Measurements from ENCODE around the gene RAB18. TPM values are rescaled to one million over a fixed set of nuclear protein-coding genes. Genes with fewer than 3 reads are reported as not detected.
"Not testable (repeated sequence)": the region's sequence is repeated elsewhere in the genome, so short reads cannot be mapped to it uniquely, and the experiment has no call there.

RAB18 gene
- polyA plus RNA-seq, 1 experiment, result 15.6 TPM

DNA sequence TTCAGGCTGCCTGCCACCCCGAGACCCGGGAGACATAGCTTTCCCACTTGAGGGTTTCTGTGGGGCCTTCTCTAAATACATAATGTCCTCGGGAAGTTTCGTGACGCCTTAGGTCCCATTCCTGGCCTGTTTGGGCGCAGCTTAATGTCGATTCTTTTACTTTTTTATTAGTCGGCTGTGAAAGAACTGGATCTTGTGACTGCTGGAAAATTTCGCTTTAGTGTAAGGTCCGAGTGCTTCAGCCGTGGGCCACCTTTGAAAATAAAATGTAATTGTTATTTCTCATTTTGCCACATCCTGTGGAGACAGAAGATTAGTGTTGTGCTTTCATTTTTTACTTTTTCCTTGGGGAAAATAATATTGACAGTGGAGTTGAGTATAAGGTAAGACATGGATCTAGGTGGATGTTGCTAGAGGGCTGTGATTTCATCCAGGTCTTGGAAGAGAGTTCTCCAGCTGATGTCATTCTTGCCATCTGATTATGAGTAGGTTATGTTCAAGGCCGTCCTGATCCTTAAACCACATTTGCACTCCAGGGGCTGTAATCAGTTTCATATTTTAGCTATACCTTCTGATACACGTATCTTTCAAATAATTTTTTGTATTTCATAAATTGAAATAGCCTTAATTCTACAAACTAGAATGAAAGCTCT lies 830 bp downstream of the RAB18 start:
- no peak for DNase-seq (ENCODE audit: low read depth)
- POLR2A ChIA-PET, result no interaction called here
- TF ChIP-seq, protein P1, sequence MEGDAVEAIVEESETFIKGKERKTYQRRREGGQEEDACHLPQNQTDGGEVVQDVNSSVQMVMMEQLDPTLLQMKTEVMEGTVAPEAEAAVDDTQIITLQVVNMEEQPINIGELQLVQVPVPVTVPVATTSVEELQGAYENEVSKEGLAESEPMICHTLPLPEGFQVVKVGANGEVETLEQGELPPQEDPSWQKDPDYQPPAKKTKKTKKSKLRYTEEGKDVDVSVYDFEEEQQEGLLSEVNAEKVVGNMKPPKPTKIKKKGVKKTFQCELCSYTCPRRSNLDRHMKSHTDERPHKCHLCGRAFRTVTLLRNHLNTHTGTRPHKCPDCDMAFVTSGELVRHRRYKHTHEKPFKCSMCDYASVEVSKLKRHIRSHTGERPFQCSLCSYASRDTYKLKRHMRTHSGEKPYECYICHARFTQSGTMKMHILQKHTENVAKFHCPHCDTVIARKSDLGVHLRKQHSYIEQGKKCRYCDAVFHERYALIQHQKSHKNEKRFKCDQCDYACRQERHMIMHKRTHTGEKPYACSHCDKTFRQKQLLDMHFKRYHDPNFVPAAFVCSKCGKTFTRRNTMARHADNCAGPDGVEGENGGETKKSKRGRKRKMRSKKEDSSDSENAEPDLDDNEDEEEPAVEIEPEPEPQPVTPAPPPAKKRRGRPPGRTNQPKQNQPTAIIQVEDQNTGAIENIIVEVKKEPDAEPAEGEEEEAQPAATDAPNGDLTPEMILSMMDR (IDR thresholded peaks at IDR 0.05; ENCODE audit: insufficient read depth, low read depth, low read length), result no peak

DNA sequence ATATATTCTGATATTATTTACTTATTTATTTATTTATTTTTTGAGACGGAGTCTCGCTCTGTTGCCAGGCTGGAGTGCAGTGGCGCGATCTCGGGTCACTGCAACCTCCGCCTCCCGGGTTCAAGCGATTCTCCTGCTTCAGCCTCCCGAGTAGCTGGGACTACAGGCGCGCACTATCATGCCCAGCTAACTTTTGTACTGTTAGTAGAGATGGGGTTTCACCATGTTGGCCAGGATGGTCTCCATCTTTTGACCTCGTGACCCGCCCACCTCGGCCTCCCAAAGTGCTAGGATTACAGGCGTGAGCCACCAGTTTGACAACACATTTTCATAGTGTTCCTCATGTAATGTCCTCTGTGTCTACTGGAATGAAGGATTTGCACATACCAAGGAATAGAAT lies 1.4 kb downstream of the RAB18 start:
- H3K27me3 ChIP-seq (ENCODE audit: control insufficient read depth, insufficient read depth, low read length); H3K36me3 ChIP-seq (ENCODE audit: control insufficient read depth, insufficient read depth, low read length); DNase-seq (ENCODE audit: low read depth); POLR2A ChIA-PET: not testable (repeated sequence)
- CTCF ChIA-PET, result interaction anchor here (1.0 kb wide), 1 partner anchor 211 kb away, joined by 3 read pairs; no protein-coding TSS in a partner anchor
- H3K4me3 ChIP-seq (ENCODE audit: low read depth, low read length), result peak overlapping the region; percentile 82

More for the DNA sequence above, 830 bp downstream of the RAB18 start:
- H3K27me3 ChIP-seq (ENCODE audit: control insufficient read depth, insufficient read depth, low read length), result peaks cover 4% of the 10 kb centered on the region; the same call in 1 of the 2 replicates
- CTCF ChIA-PET, result interaction anchor here (1.0 kb wide), 1 partner anchor 212 kb away, joined by 3 read pairs; no protein-coding TSS in a partner anchor
- peak overlapping the region; percentile 82 for H3K4me3 ChIP-seq (ENCODE audit: low read depth, low read length)
- H3K36me3 ChIP-seq (ENCODE audit: control insufficient read depth, insufficient read depth, low read length), result no peaks in the 10 kb centered on the region; the same call in 1 of the 2 replicates

- CTCF ChIA-PET, result no interaction called here
- Histone ChIP-seq H3K4me3 (ENCODE audit: low read depth, low read length) (no peak overlapping the region), H3K27me3 (ENCODE audit: control insufficient read depth, insufficient read depth, low read length) (peaks cover 1% of the 10 kb centered on the region; the same call in 1 of the 2 replicates), H3K36me3 (ENCODE audit: control insufficient read depth, insufficient read depth, low read length) (peaks cover 1% of the 10 kb centered on the region; the same call in 1 of the 2 replicates)
- POLR2A ChIA-PET, result no interaction called here
- TF ChIP-seq, protein P1 (IDR thresholded peaks at IDR 0.05; ENCODE audit: insufficient read depth, low read depth, low read length), result no peak
- DNase-seq (ENCODE audit: low read depth), result no peak
Measured at GRCh38 chr10:27506280-27506679, 2.2 kb downstream of the RAB18 start.

- H3K27me3 ChIP-seq (ENCODE audit: control insufficient read depth, insufficient read depth, low read length), result no peaks in the 10 kb centered on the region
- TF ChIP-seq, protein P1 (IDR thresholded peaks at IDR 0.05; ENCODE audit: insufficient read depth, low read depth, low read length), result no peak
- peaks cover 1% of the 10 kb centered on the region; the same call in 1 of the 2 replicates for H3K36me3 ChIP-seq (ENCODE audit: control insufficient read depth, insufficient read depth, low read length)
- ChIA-PET CTCF (no interaction called here), POLR2A (no interaction called here)
- no peak overlapping the region for H3K4me3 ChIP-seq (ENCODE audit: low read depth, low read length)
- no peak for DNase-seq (ENCODE audit: low read depth)
Measured at GRCh38 chr10:27512548-27512947, 8.4 kb downstream of the RAB18 start.

DNA sequence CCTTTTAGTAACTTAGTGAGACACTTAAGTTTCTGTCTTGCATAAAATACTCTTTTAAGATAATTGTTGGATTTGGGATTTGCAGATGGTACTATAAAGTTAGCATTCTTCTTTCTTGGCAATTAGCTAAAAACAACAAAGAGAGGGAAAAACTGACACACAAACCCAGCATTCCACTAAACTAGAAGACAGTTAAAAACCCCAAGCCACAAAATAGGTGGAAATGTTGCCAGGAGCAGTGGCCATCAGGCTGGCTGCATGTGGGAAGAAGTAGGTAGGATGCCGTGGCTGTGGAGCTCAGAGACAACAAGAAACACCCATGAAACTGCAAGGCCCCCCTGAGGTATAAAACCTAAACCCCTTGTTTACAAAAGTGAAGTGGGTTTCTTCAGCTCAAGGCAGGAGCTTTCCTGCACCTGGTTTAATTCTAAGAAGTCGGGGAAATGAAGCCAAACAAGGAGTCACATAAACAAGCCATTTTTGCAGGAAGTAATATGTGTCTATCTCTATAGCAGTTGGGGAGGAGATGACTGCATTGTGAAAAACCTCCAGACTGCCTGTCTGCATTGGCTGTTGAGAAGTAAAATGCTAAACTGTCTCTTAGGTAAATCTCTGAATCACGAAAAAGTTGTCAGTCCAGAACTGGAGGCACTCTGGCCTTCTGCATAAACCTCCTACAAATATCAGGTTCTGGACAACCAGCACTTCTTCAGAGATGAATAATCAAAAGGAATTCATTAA lies 9.5 kb downstream of the RAB18 start:
- no peaks in the 10 kb centered on the region for H3K27me3 ChIP-seq (ENCODE audit: control insufficient read depth, insufficient read depth, low read length)
- CTCF ChIA-PET, result no interaction called here
- peak; percentile 71 for DNase-seq (ENCODE audit: low read depth)
- peaks cover 1% of the 10 kb centered on the region; the same call in 1 of the 2 replicates for H3K36me3 ChIP-seq (ENCODE audit: control insufficient read depth, insufficient read depth, low read length)
- H3K4me3 ChIP-seq (ENCODE audit: low read depth, low read length), result no peak overlapping the region
- POLR2A ChIA-PET, result interaction anchor here (0.6 kb wide), 2 partner anchors 144 to 816 kb away, joined by 3 to 6 read pairs; no protein-coding TSS in a partner anchor
- TF ChIP-seq, protein P1 (IDR thresholded peaks at IDR 0.05; ENCODE audit: insufficient read depth, low read depth, low read length), result no peak
